Breast epithelium (tissue), 4 donors: ENCODE results near the gene ZNF514. TPM values are rescaled to one million over a fixed set of nuclear protein-coding genes. Genes with fewer than 3 reads are reported as not detected.

Experiments
- DNase-seq, 2 donors: peaks; one replicate each; pipeline ENCODE4 v3.0.0-alpha.2; 2019; ENCODE audit warnings: low spot score in 2 of 2
- H3K27ac ChIP-seq, 2 donors: fragments of 200-600 bp; sonication (generic) in 1 of 2; one replicate each; pipeline ENCODE4 v1.5.1; 2016 to 2019; ENCODE audit warnings: mild to moderate bottlenecking in 1 of 2
- H3K27me3 ChIP-seq, 2 donors: fragments of 200-600 bp; sonication (generic) in 1 of 2; one replicate each; pipeline versions ENCODE4 v1.5.1 to v1.6.0; 2017 to 2019; ENCODE audit warnings: control low read depth in 1 of 2, mild to moderate bottlenecking in 1 of 2
- H3K36me3 ChIP-seq: fragments of 200-600 bp; one replicate; pipeline ENCODE4 v1.5.1; 2019
- H3K4me1 ChIP-seq, 2 donors: fragments of 200-600 bp; sonication (generic); one replicate each; pipeline ENCODE4 v1.5.1; 2016 to 2019; ENCODE audit warnings: control low read depth in 1 of 2
- H3K4me3 ChIP-seq, 3 donors: fragments of 200-600 bp; sonication (generic); 1 replicate in 2 of 3; 2 replicates in 1 of 3; pipeline ENCODE4 v1.5.1; 2016 to 2019; ENCODE audit warnings: mild to moderate bottlenecking in 3 of 3, moderate library complexity in 2 of 3
- H3K9me3 ChIP-seq, 2 donors: fragments of 200-600 bp; sonication (generic) in 1 of 2; one replicate each; pipeline ENCODE4 v1.5.1; 2016 to 2019; ENCODE audit warnings: control low read depth in 1 of 2
- CTCF ChIP-seq, 3 donors: fragments of 450-650 bp; IDR thresholded peaks; one replicate each; pipeline ENCODE4 v1.5.1; 2016 to 2017; ENCODE audit warnings: antibody characterized with exemption in 3 of 3, mild to moderate bottlenecking in 3 of 3, moderate library complexity in 3 of 3
- POLR2A ChIP-seq: fragments of 450-650 bp; IDR thresholded peaks from one replicate; pipeline ENCODE4 v1.6.1; 2016; ENCODE audit warnings: antibody characterized with exemption, mild to moderate bottlenecking, moderate library complexity
- POLR2AphosphoS5 ChIP-seq, 3 donors: sonication (generic); formaldehyde crosslinking; IDR thresholded peaks; one replicate each; pipeline ENCODE4 v1.6.1; 2017; ENCODE audit warnings: antibody characterized with exemption in 3 of 3
- intact Hi-C: fragments of 100-400 bp; cut with DNase I; formaldehyde crosslinking; loops from one replicate; pipeline ENCODE4 v1.15.1; 2023; ENCODE audit warnings: low total_unique reads
- total RNA-seq, 3 donors: library from RNA; depleted of rRNA; stranded (reverse); fragments of >200 nt; gene quantifications; one replicate each; pipeline ENCODE4 v1.1.0, GENCODE V29; 2016

The ZNF514 gene
- total RNA-seq, 3 donors from 2014 or later: 18.7 to 36.1 (median 25.3) TPM

- Histone ChIP-seq H3K27me3 (no peaks in the 10 kb centered on the region), H3K36me3 (peaks cover 10% of the 10 kb centered on the region), H3K9me3 (peaks cover 17% of the 10 kb centered on the region in 2 donors), H3K4me1 (no peaks in the 10 kb centered on the region), H3K4me3 (no peak overlapping the region), H3K27ac (no peak overlapping the region)
- intact Hi-C loops: no loop called here
- no peak for TF ChIP-seq POLR2AphosphoS5 (IDR thresholded peaks at IDR 0.05)
- no peak for TF ChIP-seq POLR2A
- no peak for TF ChIP-seq CTCF (IDR thresholded peaks at IDR 0.05)
- no peak for DNase-seq
Observed at GRCh38 chr2:95181774-95182173, 22.1 kb upstream of the ZNF514 start.

GRCh38 chr2:95179451-95179850, 19.8 kb upstream of the ZNF514 start:
- H3K4me3 ChIP-seq: no peak overlapping the region
- peaks cover 17% of the 10 kb centered on the region in 2 donors for H3K9me3 ChIP-seq
- intact Hi-C loops: no loop called here
- H3K4me1 ChIP-seq: no peaks in the 10 kb centered on the region
- no peaks in the 10 kb centered on the region for H3K27me3 ChIP-seq
- no peak for DNase-seq
- peaks cover 10% of the 10 kb centered on the region for H3K36me3 ChIP-seq
- no peak overlapping the region for H3K27ac ChIP-seq
- no peak for TF ChIP-seq POLR2A
- no peak for TF ChIP-seq CTCF (IDR thresholded peaks at IDR 0.05)
- no peak for TF ChIP-seq POLR2AphosphoS5 (IDR thresholded peaks at IDR 0.05)

- Histone ChIP-seq H3K4me1 (no peaks in the 10 kb centered on the region), H3K9me3 (no peaks in the 10 kb centered on the region), H3K27ac (no peak overlapping the region), H3K36me3 (no peaks in the 10 kb centered on the region), H3K27me3 (no peaks in the 10 kb centered on the region), H3K4me3 (no peak overlapping the region)
- intact Hi-C loops: no loop called here
- DNase-seq: no peak
- TF ChIP-seq POLR2A (no peak), CTCF (IDR thresholded peaks at IDR 0.05) (no peak), POLR2AphosphoS5 (IDR thresholded peaks at IDR 0.05) (no peak)
Observed at GRCh38 chr2:95174031-95174542, 14.4 kb upstream of the ZNF514 start.

GRCh38 chr2:95171902-95172301, 12.3 kb upstream of the ZNF514 start:
- no peak for DNase-seq
- H3K4me1 ChIP-seq: no peaks in the 10 kb centered on the region
- TF ChIP-seq CTCF (IDR thresholded peaks at IDR 0.05) (no peak), POLR2AphosphoS5 (IDR thresholded peaks at IDR 0.05) (no peak), POLR2A (no peak)

DNA sequence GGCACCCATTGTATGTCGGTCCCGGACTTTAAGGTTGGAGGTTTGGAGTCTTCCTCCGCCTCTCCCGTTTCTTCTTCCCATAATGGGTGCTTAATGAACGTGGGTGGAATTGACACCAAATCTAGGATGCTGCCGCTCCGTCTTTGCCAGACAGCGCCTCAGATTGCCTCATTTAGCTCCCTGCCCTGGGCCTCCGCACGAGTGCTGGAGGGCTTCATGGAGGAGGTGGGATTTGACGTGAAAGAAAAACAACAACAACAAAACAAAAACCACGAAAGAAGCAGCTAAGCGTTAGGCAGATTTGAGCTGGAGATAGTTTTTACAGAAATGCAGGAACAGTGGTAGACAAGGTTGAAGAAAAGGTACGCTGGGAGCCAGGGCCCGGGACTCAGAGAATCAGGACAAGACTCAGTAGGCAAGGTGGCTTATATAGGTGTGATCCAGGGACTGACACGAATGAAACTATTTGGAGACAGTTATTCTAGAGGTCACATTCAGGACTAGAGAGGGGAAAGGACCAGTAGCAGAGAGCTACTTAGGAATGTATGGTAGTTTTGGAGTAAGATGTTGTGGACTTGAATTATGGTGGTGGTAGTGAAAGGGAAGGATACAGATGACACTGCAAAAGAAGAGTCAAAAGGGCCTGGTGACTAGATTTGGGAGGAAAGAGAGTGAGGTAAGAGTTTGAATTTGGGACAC, 6.6 kb upstream of the ZNF514 start:
- no peak for TF ChIP-seq CTCF (IDR thresholded peaks at IDR 0.05)
- no peak for TF ChIP-seq POLR2AphosphoS5 (IDR thresholded peaks at IDR 0.05)
- TF ChIP-seq POLR2A: no peak
- peak overlapping the region; percentile 70 to 78 (median 73) for H3K4me3 ChIP-seq
- DNase-seq: no peak
- no peaks in the 10 kb centered on the region for H3K27me3 ChIP-seq
- intact Hi-C loops: no loop called here
- H3K27ac ChIP-seq: peak overlapping the region; percentile 91 to 98
- H3K36me3 ChIP-seq: no peaks in the 10 kb centered on the region
- peaks cover 0 to 7% of the 10 kb centered on the region in 2 donors for H3K4me1 ChIP-seq
- H3K9me3 ChIP-seq: no peaks in the 10 kb centered on the region

More at GRCh38 chr2:95171902-95172301, 12.3 kb upstream of the ZNF514 start:
- Histone ChIP-seq H3K27me3 (no peaks in the 10 kb centered on the region), H3K9me3 (no peaks in the 10 kb centered on the region), H3K4me3 (no peak overlapping the region), H3K27ac (no peak overlapping the region), H3K36me3 (no peaks in the 10 kb centered on the region)
- intact Hi-C loops: no loop called here
